ENCODE measurements around the gene MID1. TPM values are rescaled to one million over a fixed set of nuclear protein-coding genes. Genes with fewer than 3 reads are reported as not detected.

The MID1 gene
- total RNA-seq, 1 donor = 20.4 TPM

GRCh38 chrX:10525381-10526120, 94.8 kb downstream of the MID1 start:
- no peak overlapping the region for H3K4me3 ChIP-seq (ENCODE audit: low read depth, low read length)
- no peak for TF ChIP-seq CTCF (IDR thresholded peaks at IDR 0.05; ENCODE audit: insufficient read depth, low read length)
- no peak for DNase-seq (ENCODE audit: low read depth)

- DNase-seq (ENCODE audit: low read depth) = peak; percentile 78
- TF ChIP-seq CTCF (IDR thresholded peaks at IDR 0.05; ENCODE audit: insufficient read depth, low read length) = no peak
- no peak overlapping the region for H3K4me3 ChIP-seq (ENCODE audit: low read depth, low read length)
These were observed 95.8 kb downstream of the MID1 start for GRCh38 chrX:10524578-10524977.

GRCh38 chrX:10519761-10520160, 100.6 kb downstream of the MID1 start:
- H3K4me3 ChIP-seq (ENCODE audit: low read depth, low read length) = no peak overlapping the region
- DNase-seq (ENCODE audit: low read depth) = peak; percentile 22
- no peak for TF ChIP-seq CTCF (IDR thresholded peaks at IDR 0.05; ENCODE audit: insufficient read depth, low read length)

GRCh38 chrX:10519278-10519677, 101.1 kb downstream of the MID1 start:
- H3K4me3 ChIP-seq (ENCODE audit: low read depth, low read length) = no peak overlapping the region
- no peak for TF ChIP-seq CTCF (IDR thresholded peaks at IDR 0.05; ENCODE audit: insufficient read depth, low read length)
- DNase-seq (ENCODE audit: low read depth) = no peak

GRCh38 chrX:10518073-10518472, 102.3 kb downstream of the MID1 start:
- H3K4me3 ChIP-seq (ENCODE audit: low read depth, low read length) = no peak overlapping the region
- no peak for TF ChIP-seq CTCF (IDR thresholded peaks at IDR 0.05; ENCODE audit: insufficient read depth, low read length)
- no peak for DNase-seq (ENCODE audit: low read depth)

GRCh38 chrX:10516781-10517322, 103.5 kb downstream of the MID1 start:
- no peak overlapping the region for H3K4me3 ChIP-seq (ENCODE audit: low read depth, low read length)
- DNase-seq (ENCODE audit: low read depth) = no peak
- TF ChIP-seq CTCF (IDR thresholded peaks at IDR 0.05; ENCODE audit: insufficient read depth, low read length) = no peak
